Measurements from ENCODE around the gene BBS1.
A peak's percentile ranks its signal among the peaks of the same experiment; 100 is the strongest.

Gene BBS1

DNA sequence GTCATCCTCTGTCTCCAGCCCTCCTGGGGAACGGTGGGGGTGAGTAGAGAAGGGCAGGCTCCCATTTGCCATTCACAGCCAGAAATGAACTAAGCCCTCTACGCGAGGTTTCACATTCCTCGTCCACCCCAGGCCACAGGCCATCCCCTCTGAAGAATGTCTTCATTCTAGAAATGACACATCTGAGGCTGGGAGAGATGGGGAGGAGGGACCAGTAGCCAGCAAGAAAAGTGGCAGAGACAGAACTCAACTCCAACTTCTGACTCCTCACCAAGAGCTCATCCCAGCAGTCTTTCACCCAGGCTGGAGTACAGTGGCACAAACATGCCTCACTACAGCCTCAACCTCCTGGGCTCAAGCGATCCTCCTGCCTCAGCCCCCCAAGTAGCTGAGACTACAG, 54.5 kb downstream of the BBS1 start:
- Histone ChIP-seq H3K4me1 (ENCODE audit: control insufficient read depth, insufficient read depth, low read length) (peaks cover 13% of the 10 kb centered on the region), H3K9me3 (ENCODE audit: control insufficient read depth, insufficient read depth, low read depth, low read length) (no peaks in the 10 kb centered on the region), H3K27me3 (ENCODE audit: control insufficient read depth, insufficient read depth, low read length) (no peaks in the 10 kb centered on the region; the same call in 1 of the 2 replicates), H3K4me3 (ENCODE audit: low read depth, low read length) (no peak overlapping the region), H3K36me3 (ENCODE audit: control insufficient read depth, insufficient read depth, low read length) (peaks cover 50% of the 10 kb centered on the region), H3K27ac (ENCODE audit: low read depth, low read length) (no peak overlapping the region), H3K9ac (ENCODE audit: low read length) (no peak overlapping the region)

DNA sequence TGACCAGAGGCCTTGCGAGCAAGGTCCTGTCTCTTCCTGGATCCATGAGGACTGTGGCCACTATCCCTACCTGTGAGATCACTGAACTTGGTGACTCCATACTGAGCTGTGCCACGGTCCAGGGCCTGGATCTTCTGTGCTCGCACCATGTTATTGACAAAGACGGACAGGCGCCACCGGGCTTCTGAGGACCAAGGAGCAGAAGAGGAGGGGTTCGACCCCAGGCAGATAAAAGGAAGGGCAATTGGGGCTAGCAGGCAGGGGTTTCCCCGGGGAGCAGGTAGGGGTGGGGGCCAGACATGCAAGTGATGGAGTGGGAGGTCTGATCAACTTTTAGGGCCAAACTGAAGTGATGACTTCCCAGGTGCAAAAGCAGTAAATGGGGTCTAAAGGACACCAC, 55.8 kb downstream of the BBS1 start:
- Histone ChIP-seq H3K27me3 (ENCODE audit: control insufficient read depth, insufficient read depth, low read length) (no peaks in the 10 kb centered on the region; the same call in 1 of the 2 replicates), H3K4me1 (ENCODE audit: control insufficient read depth, insufficient read depth, low read length) (peaks cover 25% of the 10 kb centered on the region), H3K4me3 (ENCODE audit: low read depth, low read length) (no peak overlapping the region), H3K9me3 (ENCODE audit: control insufficient read depth, insufficient read depth, low read depth, low read length) (no peaks in the 10 kb centered on the region), H3K9ac (ENCODE audit: low read length) (no peak overlapping the region), H3K27ac (ENCODE audit: low read depth, low read length) (no peak overlapping the region), H3K36me3 (ENCODE audit: control insufficient read depth, insufficient read depth, low read length) (peaks cover 37% of the 10 kb centered on the region)

DNA sequence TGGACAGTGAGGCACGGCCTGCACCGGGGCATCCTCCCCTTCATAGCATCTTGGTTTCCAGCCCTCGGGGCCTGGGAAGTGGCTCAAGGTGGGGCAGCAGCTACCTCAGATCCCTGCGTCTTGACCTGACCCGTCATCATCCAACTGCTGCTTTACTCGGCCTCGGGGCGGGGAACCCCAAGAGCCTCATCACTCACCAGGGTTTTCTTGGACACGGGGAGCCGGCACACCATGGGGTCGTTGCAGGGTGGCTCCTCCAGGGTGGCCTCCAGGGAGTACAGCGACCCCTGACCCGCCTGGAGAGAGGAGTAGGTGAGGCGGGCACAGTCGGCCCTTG, 57.3 kb downstream of the BBS1 start:
- Histone ChIP-seq H3K4me1 (ENCODE audit: control insufficient read depth, insufficient read depth, low read length) (peaks cover 32% of the 10 kb centered on the region), H3K4me3 (ENCODE audit: low read depth, low read length) (peak overlapping the region; percentile 43; the same call in 1 of the 2 replicates), H3K9ac (ENCODE audit: low read length) (no peak overlapping the region), H3K9me3 (ENCODE audit: control insufficient read depth, insufficient read depth, low read depth, low read length) (no peaks in the 10 kb centered on the region), H3K27ac (ENCODE audit: low read depth, low read length) (no peak overlapping the region), H3K36me3 (ENCODE audit: control insufficient read depth, insufficient read depth, low read length) (peaks cover 22% of the 10 kb centered on the region), H3K27me3 (ENCODE audit: control insufficient read depth, insufficient read depth, low read length) (no peaks in the 10 kb centered on the region; the same call in 1 of the 2 replicates)

DNA sequence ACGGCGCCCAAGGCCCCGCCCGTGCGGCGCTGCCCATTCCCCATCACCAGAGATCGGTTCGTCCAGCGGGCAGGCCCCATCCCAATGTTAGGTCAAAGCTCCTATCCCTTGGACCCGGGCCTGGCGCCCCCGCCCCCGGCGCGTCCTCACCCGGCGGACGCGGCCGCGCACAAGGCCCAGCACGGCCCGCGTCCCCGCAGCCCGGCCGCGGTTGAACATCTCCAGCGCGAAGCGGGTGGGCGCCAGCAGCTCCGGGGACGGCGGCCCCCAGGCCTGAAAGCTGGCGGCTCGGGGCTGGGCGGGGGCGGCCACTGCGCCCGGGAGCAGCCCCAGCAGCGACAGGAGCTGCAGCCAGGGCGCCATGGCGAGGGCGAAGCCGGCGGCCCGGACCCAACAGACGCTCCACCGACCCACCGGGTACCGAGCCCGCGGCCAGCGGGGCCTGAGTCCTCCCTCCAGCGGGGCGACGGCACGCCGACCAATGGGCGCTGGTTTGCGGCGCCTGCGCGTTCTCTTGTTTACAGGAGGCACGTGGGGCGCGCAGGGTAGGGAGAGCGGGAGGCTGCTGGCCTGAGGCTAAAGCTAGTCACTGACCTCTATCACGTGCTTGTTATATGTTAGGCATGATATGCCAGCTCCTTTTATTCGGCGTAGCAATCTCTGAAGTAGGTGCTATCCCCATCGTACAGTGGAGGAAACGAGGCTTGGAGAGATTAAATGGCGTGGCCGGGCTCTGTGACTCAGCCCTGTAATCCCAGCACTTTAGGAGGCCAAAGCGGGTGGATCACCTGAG, 57.9 kb downstream of the BBS1 start, which contains the start of gene CTSF:
Gene CTSF (minus strand): TSS at position 483 of the 793 bp plus-strand sequence. CDS start 120 bp downstream, at position 363.
- peak within 1 kb of the TSS; percentile 3 for H3K9ac ChIP-seq (ENCODE audit: low read length)
- H3K4me3 ChIP-seq (ENCODE audit: low read depth, low read length): peak within 1 kb of the TSS; percentile 43; the same call in 1 of the 2 replicates

DNA sequence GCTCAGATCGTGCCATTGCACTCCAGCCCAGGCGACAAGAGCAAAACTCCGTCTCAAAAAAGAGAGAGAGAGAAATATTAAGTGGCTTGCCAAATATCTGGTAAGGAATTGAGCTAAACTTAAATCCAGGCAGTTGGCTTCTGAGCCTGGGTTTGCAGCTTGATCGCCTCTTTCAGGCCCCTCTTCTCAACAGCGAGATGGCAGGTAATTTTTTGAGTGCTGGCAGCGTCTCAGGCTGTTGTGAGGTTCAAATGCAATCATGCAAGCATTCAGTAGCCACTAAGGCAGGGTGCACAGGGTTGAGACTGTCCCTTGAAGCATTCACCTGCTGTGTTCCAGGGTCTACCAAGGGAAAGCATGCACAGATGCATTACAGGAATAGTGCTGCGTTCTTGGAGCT, 58.6 kb downstream of the BBS1 start:
- Histone ChIP-seq H3K27ac (ENCODE audit: low read depth, low read length) (peak overlapping the region; percentile 4; the same call in 1 of the 2 replicates), H3K4me3 (ENCODE audit: low read depth, low read length) (no peak overlapping the region), H3K27me3 (ENCODE audit: control insufficient read depth, insufficient read depth, low read length) (no peaks in the 10 kb centered on the region; the same call in 1 of the 2 replicates), H3K9ac (ENCODE audit: low read length) (peak overlapping the region; percentile 3), H3K36me3 (ENCODE audit: control insufficient read depth, insufficient read depth, low read length) (peaks cover 9% of the 10 kb centered on the region), H3K4me1 (ENCODE audit: control insufficient read depth, insufficient read depth, low read length) (peaks cover 34% of the 10 kb centered on the region), H3K9me3 (ENCODE audit: control insufficient read depth, insufficient read depth, low read depth, low read length) (no peaks in the 10 kb centered on the region)

More for the DNA sequence above, 57.9 kb downstream of the BBS1 start, which contains the start of gene CTSF:
- Histone ChIP-seq H3K9me3 (ENCODE audit: control insufficient read depth, insufficient read depth, low read depth, low read length) (no peaks in the 10 kb centered on the region), H3K27me3 (ENCODE audit: control insufficient read depth, insufficient read depth, low read length) (no peaks in the 10 kb centered on the region; the same call in 1 of the 2 replicates), H3K27ac (ENCODE audit: low read depth, low read length) (peak within 1 kb of the TSS; percentile 4; the same call in 1 of the 2 replicates), H3K36me3 (ENCODE audit: control insufficient read depth, insufficient read depth, low read length) (peaks cover 16% of the 10 kb centered on the region), H3K4me1 (ENCODE audit: control insufficient read depth, insufficient read depth, low read length) (peaks cover 34% of the 10 kb centered on the region)

DNA sequence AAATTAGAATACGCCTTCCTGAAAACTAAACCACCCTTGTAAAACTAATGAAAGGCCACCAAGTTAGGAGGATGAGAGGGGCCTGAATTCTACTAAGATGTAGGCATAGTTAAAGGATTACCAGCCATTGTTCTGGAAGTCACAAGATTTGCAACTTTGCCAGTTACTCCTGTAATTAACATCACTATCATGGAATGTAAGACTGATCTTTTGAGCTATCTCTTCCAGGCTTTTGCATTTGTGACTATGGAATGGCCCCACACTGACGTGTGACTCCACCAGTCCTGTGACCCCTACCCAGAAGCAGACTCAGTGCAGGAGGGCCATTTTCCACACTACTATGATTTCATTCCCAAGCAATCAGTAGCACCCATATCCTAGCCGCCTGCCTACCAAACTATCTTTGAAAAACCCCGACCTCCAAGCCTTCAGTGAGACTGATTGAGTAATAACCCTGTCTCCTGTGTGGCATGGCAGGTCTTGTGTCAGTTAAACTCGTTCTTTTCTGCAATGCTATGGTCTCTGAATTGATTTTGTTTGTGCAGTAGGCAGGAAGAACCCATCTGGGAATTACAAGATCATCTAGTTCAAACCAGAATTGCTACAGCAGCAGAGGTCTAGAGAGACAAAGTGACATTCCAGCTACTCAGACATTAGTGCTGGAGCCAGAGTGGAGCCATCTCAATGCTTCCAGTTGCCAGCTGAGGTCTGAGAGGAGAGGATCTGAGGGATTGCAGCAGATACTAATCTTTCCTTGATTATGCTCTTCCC, 59.8 kb downstream of the BBS1 start:
- 0 out of 2 replicates have a peak, but pooled peaks cover 6% of the 10 kb centered on the region for H3K36me3 ChIP-seq (ENCODE audit: control insufficient read depth, insufficient read depth, low read length)
- H3K27ac ChIP-seq (ENCODE audit: low read depth, low read length): peak overlapping the region; percentile 88
- H3K9me3 ChIP-seq (ENCODE audit: control insufficient read depth, insufficient read depth, low read depth, low read length): no peaks in the 10 kb centered on the region
- peak overlapping the region; percentile 67 for H3K9ac ChIP-seq (ENCODE audit: low read length)
- no peaks in the 10 kb centered on the region; the same call in 1 of the 2 replicates for H3K27me3 ChIP-seq (ENCODE audit: control insufficient read depth, insufficient read depth, low read length)
- peaks cover 34% of the 10 kb centered on the region for H3K4me1 ChIP-seq (ENCODE audit: control insufficient read depth, insufficient read depth, low read length)
- no peak overlapping the region for H3K4me3 ChIP-seq (ENCODE audit: low read depth, low read length)

DNA sequence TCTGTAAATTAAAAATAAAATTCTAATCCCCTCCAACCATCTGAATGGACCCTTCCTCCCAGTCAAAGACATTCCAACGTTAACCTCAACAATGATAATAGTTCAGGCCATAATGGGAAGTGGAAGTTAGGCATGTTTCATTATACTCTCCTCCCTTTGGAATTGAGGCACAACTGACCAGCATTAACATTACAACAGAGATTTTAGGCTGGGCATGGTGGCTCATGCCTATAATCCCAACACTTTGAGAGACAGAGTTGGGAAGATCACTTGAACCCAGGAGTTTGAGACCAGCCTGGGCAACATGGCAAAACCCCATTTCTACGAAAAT, 60.4 kb downstream of the BBS1 start:
- H3K36me3 ChIP-seq (ENCODE audit: control insufficient read depth, insufficient read depth, low read length): peaks cover 3% of the 10 kb centered on the region; the same call in 1 of the 2 replicates
- peaks cover 34% of the 10 kb centered on the region for H3K4me1 ChIP-seq (ENCODE audit: control insufficient read depth, insufficient read depth, low read length)
- H3K9ac ChIP-seq (ENCODE audit: low read length): peak overlapping the region; percentile 67
- H3K9me3 ChIP-seq (ENCODE audit: control insufficient read depth, insufficient read depth, low read depth, low read length): no peaks in the 10 kb centered on the region
- H3K27ac ChIP-seq (ENCODE audit: low read depth, low read length): peak overlapping the region; percentile 88
- H3K27me3 ChIP-seq (ENCODE audit: control insufficient read depth, insufficient read depth, low read length): no peaks in the 10 kb centered on the region; the same call in 1 of the 2 replicates
- H3K4me3 ChIP-seq (ENCODE audit: low read depth, low read length): 0 out of 2 replicates have a peak overlapping the region, but pooled peaks have one; percentile 2

DNA sequence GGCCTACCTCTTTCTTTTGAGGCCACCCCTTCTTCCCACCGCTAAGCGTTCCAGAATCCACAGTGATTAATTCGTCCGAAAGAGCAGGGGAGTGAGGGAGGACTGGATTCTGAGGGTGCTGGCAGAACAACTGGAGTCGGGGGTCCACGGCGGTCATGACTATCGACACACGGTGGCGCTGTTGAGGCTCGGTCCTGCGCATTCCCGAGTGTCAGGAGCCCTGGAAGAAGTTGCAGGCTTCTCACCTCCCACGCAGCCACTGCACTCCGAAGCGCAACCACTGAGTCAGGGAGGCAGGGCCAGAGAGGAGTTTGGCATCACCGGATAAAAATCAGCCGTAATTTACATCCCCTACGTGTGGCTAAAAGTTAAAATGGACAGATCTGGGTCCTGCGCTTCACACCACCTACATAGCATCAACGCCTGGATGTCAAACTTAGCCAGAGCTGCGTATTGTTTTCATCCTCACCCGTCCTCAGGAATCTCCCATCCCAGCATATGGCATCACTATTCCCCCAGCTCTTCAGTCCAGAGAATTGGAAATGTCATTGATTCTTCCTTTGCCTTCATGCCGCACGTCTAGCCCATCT, 68.7 kb downstream of the BBS1 start:
- Histone ChIP-seq H3K27me3 (ENCODE audit: control insufficient read depth, insufficient read depth, low read length) (no peaks in the 10 kb centered on the region; the same call in 1 of the 2 replicates), H3K27ac (ENCODE audit: low read depth, low read length) (no peak overlapping the region), H3K9me3 (ENCODE audit: control insufficient read depth, insufficient read depth, low read depth, low read length) (peaks cover 15% of the 10 kb centered on the region), H3K36me3 (ENCODE audit: control insufficient read depth, insufficient read depth, low read length) (peaks cover 48% of the 10 kb centered on the region; the same call in 1 of the 2 replicates), H3K4me3 (ENCODE audit: low read depth, low read length) (no peak overlapping the region), H3K4me1 (ENCODE audit: control insufficient read depth, insufficient read depth, low read length) (no peaks in the 10 kb centered on the region), H3K9ac (ENCODE audit: low read length) (no peak overlapping the region)

DNA sequence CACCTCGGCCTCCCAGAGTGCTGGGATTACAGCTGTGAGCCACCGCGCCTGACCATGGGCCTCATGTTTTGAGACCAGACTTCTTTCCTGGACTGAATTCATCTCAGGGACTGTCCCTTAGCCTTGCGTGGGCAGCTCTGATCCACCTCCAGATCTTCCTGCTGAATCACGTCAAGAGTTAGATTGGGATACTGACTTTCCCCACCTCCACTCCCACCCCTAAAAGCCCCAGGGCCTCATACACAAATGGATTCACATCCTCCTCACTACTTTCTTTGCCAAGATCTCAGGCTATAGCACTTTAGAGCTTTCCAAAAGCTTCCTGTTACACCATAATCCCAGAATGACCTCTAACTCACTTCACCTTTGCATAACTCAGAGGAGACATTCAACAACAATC, 70.4 kb downstream of the BBS1 start:
- H3K27me3 ChIP-seq (ENCODE audit: control insufficient read depth, insufficient read depth, low read length): no peaks in the 10 kb centered on the region; the same call in 1 of the 2 replicates
- no peak overlapping the region for H3K9ac ChIP-seq (ENCODE audit: low read length)
- no peaks in the 10 kb centered on the region for H3K4me1 ChIP-seq (ENCODE audit: control insufficient read depth, insufficient read depth, low read length)
- peaks cover 49% of the 10 kb centered on the region; the same call in 1 of the 2 replicates for H3K36me3 ChIP-seq (ENCODE audit: control insufficient read depth, insufficient read depth, low read length)
- peaks cover 15% of the 10 kb centered on the region for H3K9me3 ChIP-seq (ENCODE audit: control insufficient read depth, insufficient read depth, low read depth, low read length)
- no peak overlapping the region for H3K27ac ChIP-seq (ENCODE audit: low read depth, low read length)
- H3K4me3 ChIP-seq (ENCODE audit: low read depth, low read length): no peak overlapping the region

DNA sequence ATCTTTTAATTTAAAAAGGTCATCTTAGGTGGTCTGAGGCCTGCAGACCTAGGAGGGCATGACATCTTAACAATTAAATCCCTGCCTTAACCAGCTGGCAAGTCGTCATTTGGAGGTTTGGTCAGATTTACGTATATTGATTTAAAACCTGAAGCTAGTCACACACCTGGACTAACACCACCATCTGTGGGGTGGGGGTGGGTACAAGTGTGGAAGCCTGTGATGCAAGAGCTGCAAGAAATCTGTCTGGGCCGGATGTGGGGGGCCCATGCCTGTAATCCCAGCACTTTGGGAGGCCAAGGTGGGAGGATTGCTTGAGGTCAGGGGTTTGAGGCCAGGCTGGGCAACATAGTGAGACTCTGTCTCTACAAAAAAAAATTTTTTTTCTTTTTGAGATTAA, 70.8 kb downstream of the BBS1 start:
- no peaks in the 10 kb centered on the region; the same call in 1 of the 2 replicates for H3K27me3 ChIP-seq (ENCODE audit: control insufficient read depth, insufficient read depth, low read length)
- no peaks in the 10 kb centered on the region for H3K4me1 ChIP-seq (ENCODE audit: control insufficient read depth, insufficient read depth, low read length)
- peaks cover 53% of the 10 kb centered on the region; the same call in 1 of the 2 replicates for H3K36me3 ChIP-seq (ENCODE audit: control insufficient read depth, insufficient read depth, low read length)
- no peak overlapping the region for H3K27ac ChIP-seq (ENCODE audit: low read depth, low read length)
- H3K9ac ChIP-seq (ENCODE audit: low read length): no peak overlapping the region
- no peak overlapping the region for H3K4me3 ChIP-seq (ENCODE audit: low read depth, low read length)
- peaks cover 20% of the 10 kb centered on the region for H3K9me3 ChIP-seq (ENCODE audit: control insufficient read depth, insufficient read depth, low read depth, low read length)

All from HUES6 (cell line).